UCSD-AML1 (cell line): ENCODE data around the gene HSCB.
"Not testable (repeated sequence)": the region's sequence is repeated elsewhere in the genome, so short reads cannot be mapped to it uniquely, and the experiment has no call there.

ENCODE experiments used
- DNase-seq: peaks from one replicate; lab custom pipeline; 2025; ENCODE audit not compliant: unreplicated experiment; lab: John Stamatoyannopoulos, UW

The HSCB gene

GRCh38 chr22:28741785-28742561 is at the start of gene HSCB, which contains the start of gene CHEK2:
TSS of gene HSCB (plus strand) at chr22:28742039. CDS start at chr22:28742096, 57 bp downstream.
TSS of gene CHEK2 (minus strand) at chr22:28741820. CDS start at chr22:28734721, 7,099 bp downstream.
- peak; percentile 97 for DNase-seq

GRCh38 chr22:28693041-28693760 is 48.6 kb upstream of the HSCB start:
- DNase-seq, result not testable (repeated sequence)

- no peak for DNase-seq
Measured at GRCh38 chr22:28702891-28703290, 38.9 kb upstream of the HSCB start.

- no peak for DNase-seq
Measured at GRCh38 chr22:28703436-28703835, 38.4 kb upstream of the HSCB start.

- no peak for DNase-seq
Measured at GRCh38 chr22:28706845-28707244, 35.0 kb upstream of the HSCB start.

- no peak for DNase-seq
Measured at GRCh38 chr22:28710107-28710506, 31.7 kb upstream of the HSCB start.

- no peak for DNase-seq
Measured at GRCh38 chr22:28710576-28711191, 31.2 kb upstream of the HSCB start.

GRCh38 chr22:28711341-28711740 is 30.5 kb upstream of the HSCB start:
- no peak for DNase-seq

- DNase-seq, result no peak
Measured at GRCh38 chr22:28711820-28712777, 29.7 kb upstream of the HSCB start.

GRCh38 chr22:28714043-28714628 is 27.7 kb upstream of the HSCB start:
- no peak for DNase-seq

GRCh38 chr22:28715611-28716010 is 26.2 kb upstream of the HSCB start:
- no peak for DNase-seq

GRCh38 chr22:28716686-28717085 is 25.2 kb upstream of the HSCB start:
- DNase-seq, result no peak

GRCh38 chr22:28718044-28718443 is 23.8 kb upstream of the HSCB start:
- no peak for DNase-seq

- no peak for DNase-seq
Measured at GRCh38 chr22:28728002-28728401, 13.8 kb upstream of the HSCB start.

- no peak for DNase-seq
Measured at GRCh38 chr22:28728621-28729313, 13.1 kb upstream of the HSCB start.

GRCh38 chr22:28730179-28730578 is 11.7 kb upstream of the HSCB start:
- no peak for DNase-seq

GRCh38 chr22:28734393-28734792 is 7.4 kb upstream of the HSCB start:
- no peak for DNase-seq

- DNase-seq, result no peak
Measured at GRCh38 chr22:28736301-28737155, 5.3 kb upstream of the HSCB start.

GRCh38 chr22:28737701-28738100 is 4.1 kb upstream of the HSCB start:
- no peak for DNase-seq
